ENCODE data around the gene GDPD2.

GDPD2 gene

GRCh38 chrX:70426286-70427278, 3.5 kb downstream of the GDPD2 start:
- in situ Hi-C loops (cut with HindIII; ENCODE audit: low pct_ligation_motif_present, low sequenced_read_pairs): no loop called here

GRCh38 chrX:70427365-70427764, 4.3 kb downstream of the GDPD2 start:
- DNase-seq: no peak
- Histone ChIP-seq H3K27me3 (replicated peaks) (no peaks in the 10 kb centered on the region), H3K36me3 (replicated peaks) (no peaks in the 10 kb centered on the region), H3K4me3 (ENCODE audit: low read depth, low read length) (no peak overlapping the region), H3K27ac (no peak overlapping the region)
- in situ Hi-C loops (cut with HindIII; ENCODE audit: low pct_ligation_motif_present, low sequenced_read_pairs): no loop called here
- TF ChIP-seq, protein P1, sequence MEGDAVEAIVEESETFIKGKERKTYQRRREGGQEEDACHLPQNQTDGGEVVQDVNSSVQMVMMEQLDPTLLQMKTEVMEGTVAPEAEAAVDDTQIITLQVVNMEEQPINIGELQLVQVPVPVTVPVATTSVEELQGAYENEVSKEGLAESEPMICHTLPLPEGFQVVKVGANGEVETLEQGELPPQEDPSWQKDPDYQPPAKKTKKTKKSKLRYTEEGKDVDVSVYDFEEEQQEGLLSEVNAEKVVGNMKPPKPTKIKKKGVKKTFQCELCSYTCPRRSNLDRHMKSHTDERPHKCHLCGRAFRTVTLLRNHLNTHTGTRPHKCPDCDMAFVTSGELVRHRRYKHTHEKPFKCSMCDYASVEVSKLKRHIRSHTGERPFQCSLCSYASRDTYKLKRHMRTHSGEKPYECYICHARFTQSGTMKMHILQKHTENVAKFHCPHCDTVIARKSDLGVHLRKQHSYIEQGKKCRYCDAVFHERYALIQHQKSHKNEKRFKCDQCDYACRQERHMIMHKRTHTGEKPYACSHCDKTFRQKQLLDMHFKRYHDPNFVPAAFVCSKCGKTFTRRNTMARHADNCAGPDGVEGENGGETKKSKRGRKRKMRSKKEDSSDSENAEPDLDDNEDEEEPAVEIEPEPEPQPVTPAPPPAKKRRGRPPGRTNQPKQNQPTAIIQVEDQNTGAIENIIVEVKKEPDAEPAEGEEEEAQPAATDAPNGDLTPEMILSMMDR (IDR thresholded peaks at IDR 0.05; ENCODE audit: low read depth, low read length, missing control alignments): no peak

More at GRCh38 chrX:70426286-70427278, 3.5 kb downstream of the GDPD2 start:
- Histone ChIP-seq H3K27me3 (replicated peaks) (no peaks in the 10 kb centered on the region), H3K27ac (no peak overlapping the region), H3K4me3 (ENCODE audit: low read depth, low read length) (no peak overlapping the region), H3K36me3 (replicated peaks) (no peaks in the 10 kb centered on the region)
- TF ChIP-seq, protein P1 (IDR thresholded peaks at IDR 0.05; ENCODE audit: low read depth, low read length, missing control alignments): no peak
- no peak for DNase-seq

DNA sequence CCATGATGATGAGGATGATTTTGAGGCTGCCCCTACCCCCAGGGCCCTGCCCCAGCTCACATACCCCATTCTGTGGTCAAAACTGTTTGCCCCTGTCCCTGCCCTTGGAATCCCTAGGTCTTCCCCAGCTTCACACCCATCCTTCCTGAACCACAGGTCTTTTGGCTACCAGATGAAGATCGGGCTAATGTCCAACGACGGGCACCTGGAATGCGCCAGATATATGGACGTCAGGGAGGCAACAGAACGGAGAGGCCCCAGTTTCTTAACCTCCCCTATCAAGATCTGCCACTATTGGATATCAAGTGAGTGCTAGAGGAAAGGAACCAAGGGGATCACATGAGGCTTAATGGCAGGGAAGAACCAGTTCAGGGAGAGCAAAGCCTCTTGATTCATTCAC, 6.6 kb downstream of the GDPD2 start:
- no peaks in the 10 kb centered on the region for H3K36me3 ChIP-seq (replicated peaks)
- H3K27ac ChIP-seq: no peak overlapping the region
- DNase-seq: no peak
- no peaks in the 10 kb centered on the region for H3K27me3 ChIP-seq (replicated peaks)
- H3K4me3 ChIP-seq (ENCODE audit: low read depth, low read length): no peak overlapping the region
- in situ Hi-C loops (cut with HindIII; ENCODE audit: low pct_ligation_motif_present, low sequenced_read_pairs): no loop called here
- TF ChIP-seq, protein P1 (IDR thresholded peaks at IDR 0.05; ENCODE audit: low read depth, low read length, missing control alignments): no peak

DNA sequence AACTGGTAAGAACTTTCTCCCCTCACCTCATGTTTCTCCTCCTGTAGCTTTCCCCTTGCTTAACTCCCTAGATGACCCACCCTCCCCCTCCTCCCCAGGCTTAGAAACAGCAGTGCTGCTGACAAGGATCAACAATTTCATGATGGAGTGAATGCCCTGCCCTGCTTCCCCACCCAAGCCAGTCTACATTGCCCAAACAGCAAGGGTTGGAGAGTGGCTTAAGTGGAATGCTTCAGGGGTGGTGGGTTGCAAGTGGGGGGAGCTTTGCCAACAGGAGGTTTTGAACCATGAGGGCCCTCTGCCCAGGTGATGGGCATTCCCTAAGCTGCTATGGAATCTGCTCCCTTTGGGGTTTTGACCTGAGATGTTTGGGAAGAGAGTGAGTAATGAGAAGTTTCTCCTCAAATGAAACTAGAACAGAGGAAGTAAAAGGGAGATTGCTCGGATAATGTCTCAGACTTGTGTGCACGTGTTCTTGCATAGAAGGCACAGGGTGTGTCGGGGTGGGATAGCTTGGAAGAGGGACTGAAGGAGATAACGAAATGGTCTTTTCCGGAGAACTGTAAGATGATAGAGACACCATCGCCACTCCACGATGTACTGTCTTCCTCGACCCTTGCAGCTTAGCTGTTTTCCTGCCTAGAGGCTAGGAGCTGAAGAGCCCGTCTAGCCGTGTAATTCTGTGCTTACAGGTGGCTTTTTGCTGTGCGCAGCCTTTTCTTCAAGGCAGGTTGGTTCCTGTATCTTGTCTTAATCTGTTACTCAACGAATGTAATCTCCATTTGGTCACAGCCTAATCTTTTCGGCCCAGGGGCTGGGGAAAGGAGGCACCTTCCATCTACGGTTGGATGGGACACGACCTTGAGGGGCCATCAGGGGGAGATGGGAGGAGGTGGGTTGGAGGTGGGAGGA, 10.1 kb downstream of the GDPD2 start:
- peak overlapping the region; percentile 74 for H3K4me3 ChIP-seq (ENCODE audit: low read depth, low read length)
- DNase-seq: no peak
- no peak overlapping the region for H3K27ac ChIP-seq
- in situ Hi-C loops (cut with HindIII; ENCODE audit: low pct_ligation_motif_present, low sequenced_read_pairs): no loop called here
- no peaks in the 10 kb centered on the region for H3K36me3 ChIP-seq (replicated peaks)
- TF ChIP-seq, protein P1 (IDR thresholded peaks at IDR 0.05; ENCODE audit: low read depth, low read length, missing control alignments): no peak
- H3K27me3 ChIP-seq (replicated peaks): no peaks in the 10 kb centered on the region

DNA sequence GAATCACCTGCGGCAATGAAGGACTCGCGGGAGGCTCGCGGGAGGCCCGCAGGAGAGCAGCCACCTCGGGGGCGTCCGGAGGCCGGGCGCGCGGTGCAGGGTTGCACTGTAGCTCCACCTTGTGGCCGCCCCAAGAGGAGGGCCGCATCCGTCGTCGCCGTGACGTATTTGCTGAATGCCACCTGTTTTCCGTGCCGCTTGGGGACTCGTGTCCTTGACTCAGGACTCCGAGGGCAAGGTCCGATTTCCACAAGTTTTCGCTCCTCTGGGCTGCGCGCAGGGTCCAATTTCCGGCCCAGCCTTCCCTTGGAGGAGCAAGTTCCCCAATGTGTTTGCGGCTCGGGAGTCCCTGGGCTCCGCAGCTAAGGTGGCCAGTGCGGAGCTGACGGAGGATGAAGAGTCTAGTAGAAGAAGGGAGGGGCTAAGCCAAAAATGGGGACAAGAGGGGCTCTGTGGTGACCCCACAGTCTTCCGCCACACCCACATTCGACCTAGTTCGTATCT, 10.8 kb downstream of the GDPD2 start:
- Histone ChIP-seq H3K36me3 (replicated peaks) (no peaks in the 10 kb centered on the region), H3K27ac (peak overlapping the region; percentile 21), H3K27me3 (replicated peaks) (no peaks in the 10 kb centered on the region), H3K4me3 (ENCODE audit: low read depth, low read length) (peak overlapping the region; percentile 74)
- in situ Hi-C loops (cut with HindIII; ENCODE audit: low pct_ligation_motif_present, low sequenced_read_pairs): no loop called here
- no peak for DNase-seq
- TF ChIP-seq, protein P1 (IDR thresholded peaks at IDR 0.05; ENCODE audit: low read depth, low read length, missing control alignments): peak; percentile 74

All from brain microvascular endothelial cell (primary cell).